SK-N-DZ (cell line): ENCODE results near the gene RUNX1.

Experiments used
- DNase-seq: peaks from one replicate; pipeline ENCODE4 v3.0.0-alpha.2; 2015; ENCODE audit warnings: low spot score

RUNX1 gene

DNA sequence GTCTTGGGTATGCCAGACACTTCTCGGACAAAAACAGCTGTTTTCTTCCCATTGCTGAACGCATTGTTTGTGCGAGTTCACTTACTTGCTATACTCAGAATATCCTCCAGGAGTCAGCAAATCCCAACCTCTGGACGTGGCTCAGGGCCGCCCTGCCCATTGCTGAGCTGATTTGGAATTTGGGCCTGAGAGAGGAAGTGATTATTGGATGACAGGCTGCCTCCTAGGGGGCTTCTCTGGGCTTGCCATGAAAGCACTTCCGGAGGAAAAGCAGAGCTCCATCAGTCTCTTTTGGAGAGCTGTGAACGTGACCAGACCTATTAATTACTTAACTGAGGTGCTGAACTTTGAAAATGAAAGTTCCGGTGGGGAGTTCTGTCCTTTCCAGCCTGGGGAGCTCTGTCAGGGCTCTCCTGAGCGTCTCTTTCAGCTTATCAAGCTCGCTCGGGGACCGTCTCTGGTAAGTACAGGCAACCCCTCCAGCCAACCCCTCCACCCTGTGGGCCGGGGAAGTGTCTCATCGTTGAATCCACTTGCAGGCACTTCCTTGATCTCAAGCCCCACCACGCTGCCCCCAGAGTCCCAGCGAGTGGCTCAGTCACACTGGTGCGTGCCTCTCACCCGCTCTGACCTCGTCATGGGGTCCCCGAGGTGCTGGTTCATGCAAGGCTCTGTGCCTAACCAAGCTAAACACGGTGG lies 303.4 kb downstream of the RUNX1 start:
- DNase-seq: peak; percentile 43

DNA sequence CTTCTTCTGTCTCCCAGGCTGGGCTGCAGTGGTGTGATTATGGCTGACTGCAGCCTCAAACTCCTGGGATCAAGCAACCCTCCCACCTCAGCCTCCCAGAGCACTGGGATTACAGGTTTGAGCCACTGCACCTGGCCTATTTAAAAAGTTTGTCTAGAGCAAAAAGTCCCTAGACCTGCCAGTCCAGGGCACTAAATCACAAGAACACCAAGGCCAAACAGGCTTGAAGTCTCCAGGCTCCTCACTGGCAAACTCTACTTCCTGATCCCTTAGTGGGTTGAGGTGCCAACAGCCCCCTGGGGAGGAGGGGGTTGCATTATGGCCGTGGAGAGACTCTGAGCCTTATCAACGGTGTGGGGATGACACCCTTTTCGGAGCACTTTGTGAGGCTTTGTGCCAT lies 304.3 kb downstream of the RUNX1 start:
- no peak for DNase-seq

DNA sequence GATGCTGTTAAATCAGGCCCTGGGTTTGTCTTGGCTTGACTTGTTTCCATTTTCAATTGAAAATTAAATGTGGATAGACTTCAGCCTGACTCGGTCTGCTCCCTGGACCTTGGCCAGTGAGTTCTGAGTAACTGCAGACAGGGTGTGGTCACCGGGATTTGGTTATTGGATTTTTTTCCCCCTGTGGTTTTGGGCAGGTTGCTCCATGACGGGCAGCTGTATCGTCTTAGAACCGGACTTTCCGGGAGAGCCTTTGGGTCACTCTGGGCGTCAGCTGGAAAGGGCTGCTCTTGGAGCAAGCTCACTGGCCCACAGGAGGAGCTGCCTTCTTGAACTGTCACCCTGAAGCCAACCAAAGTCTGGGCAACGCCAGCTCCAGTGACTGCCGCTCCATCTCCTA lies 305.3 kb downstream of the RUNX1 start:
- DNase-seq: no peak

DNA sequence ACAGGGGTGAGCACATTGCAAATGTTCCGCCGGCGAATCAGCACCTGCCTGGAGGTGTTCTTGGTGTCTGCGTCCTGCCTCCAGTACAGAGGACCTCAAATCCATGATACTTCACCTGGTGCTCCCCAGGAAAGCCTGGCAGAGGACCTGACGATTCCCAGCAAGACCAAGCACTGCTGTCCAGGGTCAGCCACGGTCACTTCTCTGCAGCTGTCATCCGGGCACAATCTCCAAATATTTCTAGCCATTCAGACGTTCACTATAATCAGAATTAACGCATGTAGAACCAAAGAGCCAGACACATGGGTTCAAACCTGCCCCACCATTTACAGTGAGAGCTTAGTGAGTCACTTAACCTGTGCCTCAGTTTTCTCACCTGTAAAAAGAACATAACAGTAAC lies 305.8 kb downstream of the RUNX1 start:
- no peak for DNase-seq

DNA sequence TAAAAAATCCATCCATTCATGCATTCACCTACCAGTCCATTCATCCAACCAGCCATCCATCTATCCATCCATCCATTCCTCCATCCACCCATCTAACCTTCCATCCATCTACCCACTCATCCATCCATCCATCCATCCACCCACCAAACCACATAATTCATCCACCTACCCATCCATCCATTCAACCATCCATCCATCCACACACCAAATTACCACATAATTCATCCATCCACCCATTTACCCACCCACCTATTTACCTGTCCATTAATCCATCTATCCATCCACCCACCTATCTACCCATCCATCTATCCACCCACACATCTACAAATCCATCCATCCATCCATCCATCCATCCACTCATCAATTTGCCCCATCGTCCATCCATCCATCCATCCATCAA lies 308.9 kb downstream of the RUNX1 start:
- no peak for DNase-seq
